Activated CD4-positive, alpha-beta T cell treated with anti-CD3 and anti-CD28 coated beads for 24 hours (primary cell): ENCODE measurements around the gene SLC20A1.
"Not testable (repeated sequence)": the region's sequence is repeated elsewhere in the genome, so short reads cannot be mapped to it uniquely, and the experiment has no call there.

Experiments
- DNase-seq, 2 donors: peaks; one replicate each; pipeline ENCODE4 v3.0.0-alpha.2; 2020; ENCODE audit warnings: low read depth in 2 of 2

Gene SLC20A1

DNA sequence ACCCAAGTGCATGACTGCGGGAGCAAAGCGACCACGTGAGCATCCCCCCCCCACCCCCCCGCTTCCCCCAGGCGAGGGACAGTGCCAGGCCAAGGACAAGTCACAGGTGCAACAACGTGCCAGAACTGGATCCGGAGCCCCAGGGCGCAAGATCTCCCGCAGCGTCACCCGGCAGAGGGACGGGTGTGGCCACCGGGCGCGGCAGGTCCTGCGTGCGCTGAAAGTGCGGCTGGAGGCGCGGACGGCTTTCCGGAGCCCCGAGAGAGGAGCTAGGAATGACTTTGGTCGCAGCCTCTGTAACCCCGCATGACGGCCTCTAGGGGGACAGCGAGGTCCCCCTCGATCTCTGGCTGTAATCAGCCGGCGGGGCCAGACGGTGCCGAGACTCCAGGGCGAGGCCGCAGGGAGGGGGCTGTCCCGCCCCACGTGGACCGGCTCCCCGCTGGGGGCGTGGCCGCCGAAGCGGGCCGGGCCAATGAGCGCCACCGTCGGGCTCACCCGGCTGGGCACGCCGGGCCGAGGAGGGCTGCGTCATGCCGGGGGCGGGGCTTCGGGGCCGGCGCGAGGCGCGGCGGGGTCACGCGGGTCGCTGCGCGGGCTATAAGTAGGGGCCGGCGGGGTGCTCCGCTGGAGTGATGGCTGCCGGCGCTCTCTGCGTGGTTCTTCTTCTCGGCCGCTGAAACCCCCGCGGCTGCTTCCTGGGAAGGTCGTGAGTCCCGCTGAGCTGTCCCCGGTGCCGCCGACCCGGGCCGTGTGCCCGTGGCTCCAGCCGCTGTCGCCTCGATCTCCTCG, at the start of gene SLC20A1:
Gene SLC20A1, plus strand, starts transcription at position 630 of the 792 bp plus-strand sequence. CDS start 890 bp downstream, outside the sequence.
- peak; percentile 97 for DNase-seq

DNA sequence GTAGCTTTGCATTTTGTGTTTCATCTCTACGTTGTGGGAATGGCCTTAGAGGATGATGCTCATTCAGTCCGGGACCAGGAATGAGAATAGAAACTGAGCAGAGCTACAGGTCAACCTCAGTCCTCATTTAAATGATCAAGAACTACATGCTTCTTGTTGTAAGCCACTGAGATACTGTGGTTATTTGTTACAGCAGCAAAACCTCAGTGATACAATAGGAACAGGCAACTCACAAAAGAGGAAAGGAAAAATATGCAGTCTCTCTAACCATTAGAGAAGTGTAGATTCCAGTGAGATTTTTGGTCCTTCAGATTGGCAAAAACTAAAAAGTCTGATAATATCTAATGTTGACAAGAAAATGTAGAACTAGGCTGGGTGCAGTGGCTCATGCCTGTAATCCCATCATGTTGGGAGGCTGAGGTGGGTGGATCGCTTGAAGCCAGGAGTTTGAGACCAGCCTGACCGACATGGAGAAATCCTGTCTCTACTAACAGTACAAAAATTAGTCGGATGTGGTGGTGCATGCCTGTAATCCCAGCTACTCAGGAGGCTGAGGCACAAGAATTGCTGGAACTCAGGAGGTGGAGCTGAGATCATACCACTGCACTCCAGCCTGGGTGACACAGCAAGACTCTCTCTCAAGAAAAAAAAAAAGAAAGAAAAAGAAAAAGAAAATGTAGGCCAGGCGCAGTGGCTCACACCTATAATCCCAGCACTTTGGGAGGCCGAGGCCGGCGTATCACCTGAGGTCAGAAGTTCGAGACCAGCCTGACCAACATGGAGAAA, 48.0 kb upstream of the SLC20A1 start:
- DNase-seq = no peak

DNA sequence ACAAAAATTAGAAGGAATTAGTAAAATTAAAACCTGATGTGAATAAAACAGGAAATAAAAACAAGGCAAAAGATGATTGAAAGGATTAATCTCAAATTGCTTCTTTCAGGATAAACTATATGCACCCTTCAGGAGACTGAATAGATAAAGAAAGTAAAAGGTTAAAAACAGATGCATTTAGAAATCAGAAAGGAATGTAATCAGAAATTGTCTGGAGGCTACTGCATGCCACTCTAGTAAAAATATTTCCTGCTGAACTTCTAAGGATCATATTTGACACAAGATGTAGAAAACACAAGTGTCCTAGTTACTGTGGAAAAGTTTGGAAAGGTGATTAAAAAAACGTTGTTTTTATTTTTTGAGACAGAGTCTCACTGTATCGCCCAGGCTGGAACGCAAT, 45.1 kb upstream of the SLC20A1 start:
- DNase-seq = no peak

DNA sequence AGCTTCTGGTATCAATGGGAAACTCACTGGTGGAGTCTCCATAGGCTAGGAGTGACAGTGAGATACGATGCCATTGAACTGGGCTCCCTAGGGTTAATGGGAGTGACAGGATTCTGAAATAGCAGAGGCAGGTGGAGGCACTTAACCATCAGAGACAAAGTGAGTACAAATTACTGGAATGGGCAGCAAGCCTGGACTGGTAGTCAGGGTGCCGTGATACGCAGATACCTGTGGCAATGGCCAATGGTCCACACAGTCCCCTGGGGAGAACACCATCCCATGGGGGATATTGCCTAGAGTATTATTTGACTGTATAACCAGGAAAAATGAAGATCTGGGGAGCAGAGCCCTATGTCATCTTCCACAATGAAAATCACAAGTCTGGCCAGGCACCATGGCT, 44.0 kb upstream of the SLC20A1 start:
- no peak for DNase-seq

GRCh38 chr2:112602917-112603316, 42.8 kb upstream of the SLC20A1 start:
- no peak for DNase-seq

GRCh38 chr2:112603731-112604130, 42.0 kb upstream of the SLC20A1 start:
- no peak for DNase-seq

DNA sequence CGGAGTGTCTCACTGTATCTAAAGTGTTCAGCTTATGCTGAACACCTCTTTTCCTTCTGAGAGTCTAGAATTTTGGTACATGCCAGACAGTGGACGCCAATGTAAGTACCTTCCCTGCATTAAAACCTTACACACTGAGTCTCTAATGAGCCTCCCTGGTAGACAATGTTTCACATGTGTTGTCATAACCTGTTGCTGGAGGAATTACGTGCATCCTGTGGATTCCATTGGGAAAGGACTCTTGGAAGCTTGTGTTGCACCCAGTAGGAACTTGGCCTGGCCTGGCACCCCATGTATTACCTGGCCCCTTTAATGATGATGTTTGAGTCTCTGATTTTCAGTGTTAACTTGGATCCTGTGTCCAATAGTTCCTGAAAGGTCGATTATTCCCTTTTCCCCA, 40.8 kb upstream of the SLC20A1 start:
- no peak for DNase-seq

GRCh38 chr2:112605926-112606325, 39.8 kb upstream of the SLC20A1 start:
- no peak for DNase-seq

- no peak for DNase-seq
Observed at GRCh38 chr2:112606547-112606946, 39.2 kb upstream of the SLC20A1 start.

DNA sequence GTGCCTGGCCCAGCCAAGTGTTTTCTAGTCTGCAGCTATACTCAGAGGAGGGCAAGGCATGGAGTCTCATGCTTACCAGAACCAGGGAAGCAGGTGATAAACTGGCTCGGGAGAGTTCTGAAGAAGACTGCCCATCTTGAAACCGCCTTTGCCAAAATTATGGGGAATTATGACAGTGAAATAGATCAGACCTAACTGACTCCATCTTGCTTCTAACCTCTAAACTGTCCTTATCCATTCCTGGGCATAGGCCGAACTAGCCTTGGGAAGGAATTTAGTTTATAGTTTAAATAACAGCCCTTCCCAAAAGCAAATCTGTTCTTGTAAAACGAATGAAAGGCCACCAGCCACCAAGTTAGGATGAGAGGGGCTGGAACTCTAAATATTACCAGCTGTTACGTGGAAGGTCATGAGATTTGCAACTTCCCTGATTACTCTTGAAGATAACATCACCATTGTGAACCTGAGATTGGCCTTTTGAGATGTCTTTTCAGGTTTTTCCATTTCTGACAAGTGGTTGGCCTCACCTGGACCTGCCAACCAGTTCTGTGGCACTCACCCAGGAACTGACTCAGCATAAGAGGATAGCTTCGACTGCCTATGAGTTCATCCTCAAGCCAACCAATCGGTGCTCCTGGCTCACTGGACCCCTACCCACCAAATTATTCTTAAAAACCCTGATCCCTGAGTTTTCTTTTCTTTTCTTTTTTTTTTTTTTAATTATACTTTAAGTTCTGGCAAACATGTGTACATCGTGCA, 37.9 kb upstream of the SLC20A1 start:
- no peak for DNase-seq

- not testable (repeated sequence) for DNase-seq
Observed at GRCh38 chr2:112609320-112609719, 36.4 kb upstream of the SLC20A1 start.

GRCh38 chr2:112612283-112612682, 33.5 kb upstream of the SLC20A1 start:
- DNase-seq = not testable (repeated sequence)

GRCh38 chr2:112614201-112614840, 31.4 kb upstream of the SLC20A1 start:
- no peak for DNase-seq

DNA sequence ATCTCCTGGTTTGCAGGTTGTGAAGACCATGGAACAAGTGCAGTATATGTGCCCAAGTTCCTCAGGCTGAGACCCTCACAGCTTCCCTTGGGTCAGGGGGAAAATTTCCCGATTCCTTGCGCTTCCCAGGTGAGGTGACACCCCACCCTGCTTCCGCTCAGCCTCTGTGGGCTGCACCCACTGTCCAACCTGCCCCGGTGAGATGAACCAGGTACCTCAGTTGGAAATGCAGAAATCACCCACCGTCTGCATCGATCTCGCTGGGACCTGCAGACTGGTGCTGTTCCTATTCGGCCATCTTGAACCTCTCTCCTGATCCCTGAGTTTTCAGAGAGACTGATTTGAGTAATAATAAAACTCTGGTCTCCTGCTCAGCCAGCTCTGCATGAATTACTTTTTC, 30.7 kb upstream of the SLC20A1 start:
- DNase-seq = no peak

DNA sequence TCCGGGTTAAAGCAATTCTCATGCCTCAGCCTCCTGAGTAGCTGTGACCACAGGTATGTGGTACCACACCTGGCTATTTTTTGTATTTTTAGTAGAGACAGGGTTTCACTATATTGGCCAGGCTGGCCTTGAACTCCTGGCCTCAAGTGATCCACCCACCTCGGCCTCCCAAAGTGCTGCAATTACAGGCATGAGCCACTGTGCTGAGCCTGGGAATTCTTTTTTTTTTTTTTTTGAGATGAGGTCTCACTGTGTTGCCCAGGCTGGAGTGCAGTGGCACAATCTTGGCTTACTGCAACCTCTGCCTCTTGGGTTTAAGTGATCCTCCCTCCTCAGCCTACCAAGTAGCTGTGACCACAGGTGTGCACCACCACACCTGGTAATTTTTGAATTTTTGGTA, 29.9 kb upstream of the SLC20A1 start:
- DNase-seq = not testable (repeated sequence)

DNA sequence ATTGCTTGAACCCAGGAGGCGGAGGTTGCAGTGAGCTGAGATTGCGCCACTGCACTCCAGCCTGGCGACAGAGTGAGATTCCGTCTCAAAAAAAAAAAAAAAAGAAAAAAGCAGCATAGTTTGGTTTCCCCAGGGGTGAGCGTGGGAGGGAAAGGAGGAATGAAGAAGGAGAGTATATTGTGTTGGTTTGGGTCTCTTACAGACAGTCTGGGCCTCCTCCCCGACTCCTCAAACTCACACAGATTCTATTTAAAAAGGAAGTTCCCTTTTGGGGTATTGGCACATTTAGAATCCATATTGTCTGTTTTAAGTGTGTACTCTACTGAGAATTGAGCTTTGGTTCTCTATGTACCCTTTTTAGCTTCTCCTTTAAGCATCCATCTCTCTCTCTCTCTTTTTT, 27.4 kb upstream of the SLC20A1 start:
- no peak for DNase-seq

DNA sequence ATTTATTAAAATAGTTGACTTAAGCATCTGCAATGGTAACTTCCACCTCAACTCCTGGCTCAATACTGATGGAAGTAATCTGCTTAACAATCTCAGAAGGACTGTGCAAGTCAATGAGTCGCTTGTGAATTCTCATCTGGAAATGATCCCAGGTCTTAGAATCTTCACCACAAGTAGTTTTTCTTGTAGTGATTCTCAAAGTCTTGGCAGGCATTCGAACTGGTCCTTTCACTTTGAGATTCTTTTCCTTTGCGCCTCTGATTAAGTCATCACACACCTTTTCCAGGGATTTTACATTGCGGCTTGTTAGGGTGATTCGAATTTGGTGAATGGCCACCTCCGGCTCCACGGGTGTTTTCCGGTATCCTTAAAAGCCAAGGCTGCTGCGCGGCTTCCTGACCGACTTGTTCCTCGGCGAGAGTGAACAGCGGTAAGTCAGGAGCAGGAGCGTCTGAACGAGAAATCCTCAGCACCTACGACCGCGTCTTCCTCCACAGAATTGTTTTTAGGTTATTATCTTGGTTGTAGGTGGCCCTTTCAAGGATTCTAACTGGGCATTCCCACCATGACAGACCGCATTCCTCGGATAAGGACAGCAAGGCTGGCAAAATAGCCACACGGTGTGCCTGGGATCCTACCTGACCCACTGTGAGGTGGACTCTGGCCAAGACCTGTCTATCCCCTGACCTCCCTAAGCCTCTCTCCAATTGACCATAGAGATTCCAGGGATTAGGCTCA, 23.8 kb upstream of the SLC20A1 start:
- DNase-seq = no peak

DNA sequence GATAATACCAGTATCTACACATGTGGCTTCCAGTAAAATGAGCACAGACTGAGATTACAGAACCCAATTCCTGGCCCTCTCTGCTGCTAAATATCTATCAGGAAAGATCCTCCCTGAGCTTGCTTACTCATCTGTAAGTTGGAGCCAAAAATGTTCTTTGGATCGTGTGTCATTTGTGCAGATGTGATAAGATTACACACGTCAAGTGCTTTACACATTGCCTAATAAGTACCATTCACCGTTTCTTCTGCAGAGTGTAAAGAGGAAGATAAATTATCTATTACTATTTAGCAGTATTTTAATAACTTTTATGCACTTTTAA, 23.2 kb upstream of the SLC20A1 start:
- DNase-seq = no peak

GRCh38 chr2:112623913-112624777, 21.6 kb upstream of the SLC20A1 start:
- DNase-seq = peak; percentile 52 to 59

GRCh38 chr2:112625474-112626114, 20.1 kb upstream of the SLC20A1 start:
- DNase-seq = no peak
